NCI-H187 treated with DMSO at 0.1 percent for 48 hours (cell line): ENCODE results near the gene CRYL1.

Experiments used
- DNase-seq: peaks from one replicate; lab custom pipeline; 2025; lab: John Stamatoyannopoulos, UW

The CRYL1 gene

GRCh38 chr13:20370815-20371421 lies 154.7 kb downstream of the CRYL1 start:
- no peak for DNase-seq

GRCh38 chr13:20369886-20370361 lies 155.7 kb downstream of the CRYL1 start:
- no peak for DNase-seq

- DNase-seq: no peak
Measured at GRCh38 chr13:20366056-20366455, 159.6 kb downstream of the CRYL1 start.

- DNase-seq: no peak
Measured at GRCh38 chr13:20363603-20364002, 162.1 kb downstream of the CRYL1 start.

GRCh38 chr13:20363172-20363571 lies 162.5 kb downstream of the CRYL1 start:
- DNase-seq: no peak

GRCh38 chr13:20362484-20363041 lies 163.1 kb downstream of the CRYL1 start:
- DNase-seq: no peak

- no peak for DNase-seq
Measured at GRCh38 chr13:20360835-20361412, 164.7 kb downstream of the CRYL1 start.

GRCh38 chr13:20360041-20360491 lies 165.6 kb downstream of the CRYL1 start:
- no peak for DNase-seq

- DNase-seq: no peak
Measured at GRCh38 chr13:20359335-20359734, 166.3 kb downstream of the CRYL1 start.

- no peak for DNase-seq
Measured at GRCh38 chr13:20358022-20358421, 167.6 kb downstream of the CRYL1 start.

- DNase-seq: no peak
Measured at GRCh38 chr13:20356444-20356843, 169.2 kb downstream of the CRYL1 start.

GRCh38 chr13:20354722-20355121 lies 170.9 kb downstream of the CRYL1 start:
- DNase-seq: no peak

- no peak for DNase-seq
Measured at GRCh38 chr13:20353973-20354372, 171.7 kb downstream of the CRYL1 start.
